Esophagus squamous epithelium (tissue), 5 donors: Measurements from ENCODE around the gene COX5A. TPM values are rescaled to one million over a fixed set of nuclear protein-coding genes. Genes with fewer than 3 reads are reported as not detected.
A peak's percentile ranks its signal among the peaks of the same experiment; 100 is the strongest.
"Not testable (repeated sequence)": the region's sequence is repeated elsewhere in the genome, so short reads cannot be mapped to it uniquely, and the experiment has no call there.

Experiments used
- DNase-seq: peaks from one replicate; lab custom pipeline; 2025; lab: John Stamatoyannopoulos, UW
- H3K27ac ChIP-seq, 4 donors: fragments of 200-600 bp; sonication (generic); one replicate each; pipeline ENCODE4 v1.5.1; 2016 to 2019; ENCODE audit warnings: mild to moderate bottlenecking in 1 of 4
- H3K27me3 ChIP-seq, 4 donors: fragments of 200-600 bp; sonication (generic); 1 replicate in 3 of 4; 2 replicates in 1 of 4; pipeline versions ENCODE4 v1.5.1 to v1.6.0; 2017 to 2021; ENCODE audit warnings: antibody characterized with exemption in 1 of 4
- H3K36me3 ChIP-seq, 3 donors: fragments of 200-600 bp; sonication (generic); one replicate each; pipeline ENCODE4 v1.5.1; 2016 to 2019
- H3K4me1 ChIP-seq, 3 donors: fragments of 200-600 bp; sonication (generic); one replicate each; pipeline ENCODE4 v1.5.1; 2017 to 2019
- H3K4me3 ChIP-seq, 4 donors: fragments of 200-600 bp; sonication (generic); 1 replicate in 3 of 4; 2 replicates in 1 of 4; pipeline ENCODE4 v1.5.1; 2016 to 2019; ENCODE audit warnings: mild to moderate bottlenecking in 2 of 4, moderate library complexity in 1 of 4
- H3K9me3 ChIP-seq, 3 donors: fragments of 200-600 bp; sonication (generic); one replicate each; pipeline ENCODE4 v1.5.1; 2016 to 2019
- POLR2A ChIP-seq, 4 donors: fragments of 450-650 bp; IDR thresholded peaks; one replicate each; pipeline ENCODE4 v1.6.1; 2017; ENCODE audit warnings: antibody characterized with exemption in 4 of 4, mild to moderate bottlenecking in 4 of 4, moderate library complexity in 3 of 4
- WGBS, 2 donors: methylation state at CpG; one replicate each; pipeline ENCODE4 v1.1.5; 2018; 5-methylcytosine and 5-hydroxymethylcytosine counted together
- intact Hi-C: fragments of 100-400 bp; cut with DNase I; formaldehyde crosslinking; loops from one replicate; pipeline ENCODE4 v1.15.0; 2022
- total RNA-seq, 4 donors: library from RNA; depleted of rRNA; stranded (reverse); fragments of >200 nt; gene quantifications; one replicate each; pipeline ENCODE4 v1.1.0, GENCODE V29; 2016
- TF ChIP-seq, protein P1 (sequence below), 6 experiments: fragments of 450-650 bp in 4 of 6; fragments of 200-600 bp in 2 of 6; sonication (generic) in 2 of 6; IDR thresholded peaks; one replicate each; pipeline ENCODE4 v1.5.1; 2016 to 2019; ENCODE audit warnings: antibody characterized with exemption in 6 of 6, mild to moderate bottlenecking in 4 of 6, moderate library complexity in 4 of 6
- donor health status: DM: yes; HTN: yes; CAD: no.

The COX5A gene
- total RNA-seq, 4 donors from 2014 or later, result 110 to 197 (median 172) TPM

DNA sequence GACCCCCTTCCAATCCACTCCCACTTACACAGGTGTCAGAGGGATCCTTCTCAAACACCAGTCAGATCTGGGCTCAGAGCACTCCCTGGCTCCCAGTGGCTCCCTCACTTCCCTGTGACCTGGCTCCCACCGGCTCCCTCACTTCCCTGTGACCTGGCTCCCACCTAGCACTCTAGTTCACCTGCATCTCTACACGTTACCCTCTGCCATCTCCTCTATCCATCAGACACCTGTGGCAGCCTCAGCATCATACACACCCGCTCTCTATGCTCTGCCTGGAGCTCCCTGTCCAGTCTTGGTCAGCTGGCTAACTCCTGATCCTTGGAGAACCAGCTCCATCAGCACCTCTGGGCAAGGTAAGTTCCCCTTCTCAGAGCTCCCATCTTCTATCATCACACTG is 13.1 kb upstream of the COX5A start:
- DNase-seq, result no peak
- TF ChIP-seq, protein P1, sequence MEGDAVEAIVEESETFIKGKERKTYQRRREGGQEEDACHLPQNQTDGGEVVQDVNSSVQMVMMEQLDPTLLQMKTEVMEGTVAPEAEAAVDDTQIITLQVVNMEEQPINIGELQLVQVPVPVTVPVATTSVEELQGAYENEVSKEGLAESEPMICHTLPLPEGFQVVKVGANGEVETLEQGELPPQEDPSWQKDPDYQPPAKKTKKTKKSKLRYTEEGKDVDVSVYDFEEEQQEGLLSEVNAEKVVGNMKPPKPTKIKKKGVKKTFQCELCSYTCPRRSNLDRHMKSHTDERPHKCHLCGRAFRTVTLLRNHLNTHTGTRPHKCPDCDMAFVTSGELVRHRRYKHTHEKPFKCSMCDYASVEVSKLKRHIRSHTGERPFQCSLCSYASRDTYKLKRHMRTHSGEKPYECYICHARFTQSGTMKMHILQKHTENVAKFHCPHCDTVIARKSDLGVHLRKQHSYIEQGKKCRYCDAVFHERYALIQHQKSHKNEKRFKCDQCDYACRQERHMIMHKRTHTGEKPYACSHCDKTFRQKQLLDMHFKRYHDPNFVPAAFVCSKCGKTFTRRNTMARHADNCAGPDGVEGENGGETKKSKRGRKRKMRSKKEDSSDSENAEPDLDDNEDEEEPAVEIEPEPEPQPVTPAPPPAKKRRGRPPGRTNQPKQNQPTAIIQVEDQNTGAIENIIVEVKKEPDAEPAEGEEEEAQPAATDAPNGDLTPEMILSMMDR (IDR thresholded peaks at IDR 0.05), result no peak
- TF ChIP-seq POLR2A (IDR thresholded peaks at IDR 0.05), result no peak
- WGBS, 2 donors, result 56 to 62% methylated on average over 3 of the region's 3 CpGs

DNA sequence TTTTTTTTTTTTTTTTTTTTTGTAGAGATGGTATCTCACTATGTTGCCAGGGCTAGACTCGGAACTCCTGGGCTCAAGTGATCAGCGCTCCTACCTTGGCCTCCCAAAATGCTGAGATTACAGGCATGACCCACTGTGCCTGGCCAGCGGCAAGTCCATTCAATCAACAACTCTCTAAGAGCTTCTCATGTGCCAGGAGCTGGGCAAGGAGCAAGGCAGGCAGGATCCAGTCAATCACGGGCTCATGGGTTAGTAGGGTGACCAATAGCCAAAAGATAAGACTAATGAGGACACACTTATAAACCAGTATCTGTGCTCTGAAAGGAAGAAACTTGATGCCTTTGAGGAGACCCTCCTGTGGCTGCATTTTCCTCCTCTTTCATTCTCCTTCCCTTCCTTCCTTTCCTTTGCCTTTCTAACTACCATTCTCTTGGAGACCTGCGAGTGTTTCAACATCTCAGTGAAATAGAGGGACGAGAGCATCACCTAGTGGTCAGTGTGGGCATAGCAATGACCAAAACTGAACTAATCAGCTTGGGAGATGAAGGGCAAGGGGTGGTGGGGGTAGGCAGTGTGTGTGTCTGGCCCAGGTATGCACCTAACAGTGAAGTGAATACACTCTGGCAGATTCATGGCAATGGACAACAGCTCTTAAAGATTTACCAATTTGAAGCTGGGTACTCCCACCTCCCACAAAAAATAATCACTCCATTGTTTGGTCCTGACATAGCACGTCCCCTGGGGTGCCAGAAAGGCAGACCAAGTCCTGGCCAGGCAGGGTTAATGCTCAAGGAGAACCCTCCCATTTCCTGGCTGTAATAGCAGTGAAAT is 12.4 kb upstream of the COX5A start:
- Histone ChIP-seq H3K4me1 (peaks cover 13 to 45% (median 21%) of the 10 kb centered on the region in 3 donors), H3K27me3 (no peaks in the 10 kb centered on the region), H3K36me3 (no peaks in the 10 kb centered on the region), H3K9me3 (no peaks in the 10 kb centered on the region), H3K27ac (no peak overlapping the region), H3K4me3 (no peak overlapping the region)
- TF ChIP-seq POLR2A (IDR thresholded peaks at IDR 0.05), result no peak
- TF ChIP-seq, protein P1 (IDR thresholded peaks at IDR 0.05), result peak; percentile 76 to 98 (median 98)
- DNase-seq, result no peak
- intact Hi-C loops, result loop anchor here (5.0 kb wide), 1 partner anchor 178 kb away; no protein-coding TSS in a partner anchor
- WGBS, 2 donors, result 43 to 56% methylated on average over 2 to 6 of the region's 7 CpGs

More for the DNA sequence above, 13.1 kb upstream of the COX5A start:
- Histone ChIP-seq H3K4me3 (no peak overlapping the region), H3K4me1 (peaks cover 20 to 52% (median 29%) of the 10 kb centered on the region in 3 donors), H3K27me3 (no peaks in the 10 kb centered on the region), H3K9me3 (no peaks in the 10 kb centered on the region), H3K27ac (no peak overlapping the region), H3K36me3 (no peaks in the 10 kb centered on the region)
- intact Hi-C loops, result loop anchor here (5.0 kb wide), 1 partner anchor 179 kb away; no protein-coding TSS in a partner anchor

DNA sequence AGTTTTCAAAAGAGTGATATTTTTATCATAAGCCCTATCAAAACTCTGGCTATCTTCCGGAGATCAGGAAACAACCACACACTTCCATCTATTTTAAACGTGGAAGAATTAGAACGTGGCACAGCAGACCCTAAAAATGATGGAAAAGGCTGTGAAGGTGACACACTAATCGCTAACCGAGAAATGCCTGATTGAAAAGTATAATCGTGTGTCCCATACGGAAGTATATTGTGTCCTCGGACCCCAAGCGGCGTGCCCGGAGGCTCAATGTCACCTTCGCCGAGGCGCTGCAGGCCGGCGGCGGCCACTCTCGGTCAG is 642 bp downstream of the COX5A start:
- Histone ChIP-seq H3K9me3 (no peaks in the 10 kb centered on the region), H3K36me3 (no peaks in the 10 kb centered on the region), H3K4me3 (peak overlapping the region; percentile 76 to 99 (median 87)), H3K27me3 (no peaks in the 10 kb centered on the region), H3K4me1 (peaks cover 3 to 39% (median 21%) of the 10 kb centered on the region in 3 donors), H3K27ac (peak overlapping the region; percentile 96 to 98 (median 98))
- intact Hi-C loops, result no loop called here
- WGBS, 2 donors, result 0% methylated on average over 7 to 13 of the region's 18 CpGs
- TF ChIP-seq, protein P1 (IDR thresholded peaks at IDR 0.05), result no peak
- TF ChIP-seq POLR2A (IDR thresholded peaks at IDR 0.05), result no peak
- no peak for DNase-seq

DNA sequence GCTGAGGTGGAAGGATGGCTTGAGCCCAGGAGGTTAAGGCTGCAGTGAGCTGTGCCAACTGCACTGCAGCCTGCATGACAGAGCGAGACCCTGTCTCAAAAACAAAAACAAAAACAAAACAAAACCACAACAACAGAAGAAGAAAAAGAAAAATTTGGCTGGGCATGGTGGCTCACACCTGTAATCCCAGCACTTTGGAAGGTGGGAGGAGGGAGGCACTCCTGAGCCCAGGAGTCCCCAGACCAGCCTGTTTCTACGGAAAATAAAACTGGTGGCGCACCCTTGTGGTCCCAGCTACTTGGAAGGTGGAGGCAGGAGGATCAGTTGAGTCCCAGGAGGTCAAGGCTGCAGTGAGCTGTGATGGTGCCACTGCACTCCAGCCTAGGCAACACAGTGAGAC is 2.7 kb downstream of the COX5A start:
- H3K4me3 ChIP-seq, H3K9me3 ChIP-seq, H3K27me3 ChIP-seq, intact Hi-C loops, H3K27ac ChIP-seq, DNase-seq: not testable (repeated sequence)
- WGBS, 2 donors, result 87 to 92% methylated on average over 3 of the region's 3 CpGs
- peaks cover 0 to 17% (median 5%) of the 10 kb centered on the region in 3 donors for H3K36me3 ChIP-seq
- peaks cover 3 to 39% (median 21%) of the 10 kb centered on the region in 3 donors for H3K4me1 ChIP-seq

DNA sequence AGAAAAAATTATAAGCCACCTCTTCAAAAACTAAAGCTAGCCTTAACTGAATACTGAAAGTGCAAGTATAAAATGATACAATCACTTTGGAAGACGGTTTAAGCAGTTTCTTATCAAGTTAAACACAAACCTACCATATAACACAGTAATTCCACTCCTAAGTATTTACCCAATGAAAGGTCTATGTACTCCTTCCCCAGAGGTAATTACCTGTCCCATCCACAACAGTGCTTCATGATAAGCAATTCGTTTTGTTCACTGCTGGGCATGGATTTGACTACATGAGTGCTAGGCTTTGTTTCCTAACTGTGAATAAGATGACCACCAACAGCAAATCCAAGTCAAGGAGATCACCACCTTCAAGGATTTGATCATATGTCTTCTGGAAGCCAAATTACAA is 4.3 kb downstream of the COX5A start:
- no peaks in the 10 kb centered on the region for H3K9me3 ChIP-seq
- intact Hi-C loops, result no loop called here
- H3K36me3 ChIP-seq, result peaks cover 0 to 34% (median 18%) of the 10 kb centered on the region in 3 donors
- 66 to 68% methylated on average over 2 of the region's 2 CpGs for WGBS, 2 donors
- peaks cover 3 to 37% (median 21%) of the 10 kb centered on the region in 3 donors for H3K4me1 ChIP-seq
- DNase-seq, result no peak
- no peak for TF ChIP-seq POLR2A (IDR thresholded peaks at IDR 0.05)
- TF ChIP-seq, protein P1 (IDR thresholded peaks at IDR 0.05), result no peak
- no peak overlapping the region for H3K4me3 ChIP-seq
- H3K27ac ChIP-seq, result no peak overlapping the region
- H3K27me3 ChIP-seq, result no peaks in the 10 kb centered on the region
